ENCODE data around the gene DICER1. TPM values are rescaled to one million over a fixed set of nuclear protein-coding genes. Genes with fewer than 3 reads are reported as not detected.
A peak's percentile ranks its signal among the peaks of the same experiment; 100 is the strongest.

The DICER1 gene
- total and polyA plus RNA-seq, 12 donors = 4.9 to 38.8 (median 27.2) TPM

DNA sequence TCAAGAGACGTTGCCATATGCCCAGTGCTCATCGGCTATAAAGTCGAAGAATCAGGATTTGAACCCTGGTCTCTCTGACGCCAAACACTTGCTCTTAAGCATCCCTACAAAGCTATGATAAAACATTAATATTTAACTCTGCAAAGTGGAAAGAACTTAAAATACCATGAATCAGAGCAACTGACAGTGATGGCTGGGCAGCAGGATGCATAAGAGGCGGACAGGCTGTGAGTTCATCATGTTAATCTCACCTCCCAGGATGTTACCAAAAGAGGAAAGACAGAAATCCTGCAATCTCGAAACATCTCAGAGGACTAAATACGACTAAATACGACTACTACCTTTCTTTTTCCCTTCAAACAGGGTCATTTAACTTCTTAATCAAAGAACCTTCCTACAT, 5.8 kb downstream of the DICER1 start:
- H3K4me1 ChIP-seq = peaks cover 0 to 86% (median 73%) of the 10 kb centered on the region in 9 donors
- H3K9me3 ChIP-seq = no peaks in the 10 kb centered on the region
- DNase-seq (no peak), ATAC-seq (no peak)
- intact Hi-C loops (cut with DNase I) = no loop called here
- H3K27me3 ChIP-seq = no peaks in the 10 kb centered on the region
- no peaks in the 10 kb centered on the region for H3K36me3 ChIP-seq
- H3K4me3 ChIP-seq = no peak overlapping the region
- WGBS, 2 donors = 73 to 79% methylated on average over 8 of the region's 8 CpGs
- H3K27ac ChIP-seq = peak overlapping the region in 1 of 10 donors; percentile 12
- TF ChIP-seq, protein P1, sequence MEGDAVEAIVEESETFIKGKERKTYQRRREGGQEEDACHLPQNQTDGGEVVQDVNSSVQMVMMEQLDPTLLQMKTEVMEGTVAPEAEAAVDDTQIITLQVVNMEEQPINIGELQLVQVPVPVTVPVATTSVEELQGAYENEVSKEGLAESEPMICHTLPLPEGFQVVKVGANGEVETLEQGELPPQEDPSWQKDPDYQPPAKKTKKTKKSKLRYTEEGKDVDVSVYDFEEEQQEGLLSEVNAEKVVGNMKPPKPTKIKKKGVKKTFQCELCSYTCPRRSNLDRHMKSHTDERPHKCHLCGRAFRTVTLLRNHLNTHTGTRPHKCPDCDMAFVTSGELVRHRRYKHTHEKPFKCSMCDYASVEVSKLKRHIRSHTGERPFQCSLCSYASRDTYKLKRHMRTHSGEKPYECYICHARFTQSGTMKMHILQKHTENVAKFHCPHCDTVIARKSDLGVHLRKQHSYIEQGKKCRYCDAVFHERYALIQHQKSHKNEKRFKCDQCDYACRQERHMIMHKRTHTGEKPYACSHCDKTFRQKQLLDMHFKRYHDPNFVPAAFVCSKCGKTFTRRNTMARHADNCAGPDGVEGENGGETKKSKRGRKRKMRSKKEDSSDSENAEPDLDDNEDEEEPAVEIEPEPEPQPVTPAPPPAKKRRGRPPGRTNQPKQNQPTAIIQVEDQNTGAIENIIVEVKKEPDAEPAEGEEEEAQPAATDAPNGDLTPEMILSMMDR (IDR thresholded peaks at IDR 0.05) = no peak

GRCh38 chr14:95150910-95151309, 6.4 kb downstream of the DICER1 start:
- no peaks in the 10 kb centered on the region for H3K27me3 ChIP-seq
- ATAC-seq (no peak), DNase-seq (no peak)
- WGBS, 2 donors = 68 to 83% methylated on average over 2 of the region's 2 CpGs
- H3K27ac ChIP-seq = no peak overlapping the region
- intact Hi-C loops (cut with DNase I) = no loop called here
- no peaks in the 10 kb centered on the region for H3K36me3 ChIP-seq
- TF ChIP-seq, protein P1 (IDR thresholded peaks at IDR 0.05) = no peak
- H3K4me3 ChIP-seq = no peak overlapping the region
- peaks cover 0 to 90% (median 69%) of the 10 kb centered on the region in 9 donors for H3K4me1 ChIP-seq
- peaks cover 0 to 3% (median 0%) of the 10 kb centered on the region in 11 donors for H3K9me3 ChIP-seq

- no peaks in the 10 kb centered on the region for H3K36me3 ChIP-seq
- 89 to 91% methylated on average over 3 of the region's 3 CpGs for WGBS, 2 donors
- TF ChIP-seq, protein P1 (IDR thresholded peaks at IDR 0.05) = no peak
- H3K9me3 ChIP-seq = peaks cover 0 to 17% (median 12%) of the 10 kb centered on the region in 11 donors
- H3K4me3 ChIP-seq = no peak overlapping the region
- peaks cover 0 to 79% (median 54%) of the 10 kb centered on the region in 9 donors for H3K4me1 ChIP-seq
- DNase-seq (no peak), ATAC-seq (no peak)
- no peak overlapping the region for H3K27ac ChIP-seq
- no peaks in the 10 kb centered on the region for H3K27me3 ChIP-seq
- intact Hi-C loops (cut with DNase I) = loop anchor here in 1 of 10 donors (5.0 kb wide), 1 partner anchor 33 kb away; no protein-coding TSS in a partner anchor
Measured at GRCh38 chr14:95149441-95149840, 7.9 kb downstream of the DICER1 start.

DNA sequence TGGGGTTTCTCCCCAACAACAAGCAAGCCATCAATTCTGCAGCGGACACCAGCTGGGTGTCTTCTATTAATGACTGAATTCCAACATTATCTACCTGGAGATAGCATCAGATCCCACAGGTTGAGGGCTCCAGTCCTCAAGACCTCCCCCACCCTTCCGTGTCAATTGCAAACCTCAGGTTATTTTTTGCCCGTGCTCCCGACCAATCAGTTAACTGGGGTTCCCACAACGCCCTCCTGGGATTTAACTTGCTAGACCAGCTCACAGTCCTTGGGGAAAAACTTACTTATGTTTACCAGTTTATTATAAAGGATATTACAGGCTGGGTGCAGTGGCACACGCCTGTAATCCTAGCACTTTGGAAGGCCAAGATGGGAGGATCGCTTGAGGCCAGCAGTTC, 9.7 kb downstream of the DICER1 start:
- no peaks in the 10 kb centered on the region for H3K27me3 ChIP-seq
- no peak overlapping the region for H3K4me3 ChIP-seq
- no peak for DNase-seq
- H3K9me3 ChIP-seq = peaks cover 0 to 19% (median 12%) of the 10 kb centered on the region in 11 donors
- no peak overlapping the region for H3K27ac ChIP-seq
- intact Hi-C loops (cut with DNase I) = loop anchor here in 1 of 10 donors (5.0 kb wide), 1 partner anchor 35 kb away; no protein-coding TSS in a partner anchor
- no peaks in the 10 kb centered on the region for H3K36me3 ChIP-seq
- no peak for ATAC-seq
- 96 to 97% methylated on average over 7 of the region's 7 CpGs for WGBS, 2 donors
- H3K4me1 ChIP-seq = peaks cover 0 to 85% (median 58%) of the 10 kb centered on the region in 9 donors
- TF ChIP-seq, protein P1 (IDR thresholded peaks at IDR 0.05) = no peak
